Measurements from ENCODE around the gene MRPL14. TPM values are rescaled to one million over a fixed set of nuclear protein-coding genes. Genes with fewer than 3 reads are reported as not detected.
A peak's percentile ranks its signal among the peaks of the same experiment; 100 is the strongest.

The MRPL14 gene
- total and polyA plus RNA-seq, 9 of the 15 experiments (the other 6 are each of a cell fraction or from before 2014, with no cell fraction given) = 126 to 424 (median 165) TPM

- TF ChIP-seq ZBTB8A (IDR thresholded peaks at IDR 0.05; ENCODE audit: partially characterized antibody) = no peak
- no peak for TF ChIP-seq ZNF121 (CRISPR knock-in tag; conservative IDR thresholded peaks at IDR 0.05)
- TF ChIP-seq MLLT1 (IDR thresholded peaks at IDR 0.05) = no peak
- TF ChIP-seq ARID4B (CRISPR knock-in tag; IDR thresholded peaks at IDR 0.05) = 0 out of 2 replicates have a peak, but pooled peaks have one; percentile 32
- TF ChIP-seq ZNF431 (CRISPR knock-in tag; IDR thresholded peaks at IDR 0.05) = no peak
- TF ChIP-seq ZNF143 (CRISPR knock-in tag; IDR thresholded peaks at IDR 0.05) = no peak
- peak; percentile 44; the same call in 1 of the 2 replicates for TF ChIP-seq POLR2G (IDR thresholded peaks at IDR 0.05; ENCODE audit: low read depth, low read length)
- TF ChIP-seq PRDM10 (IDR thresholded peaks at IDR 0.05; ENCODE audit: partially characterized antibody) = no peak
- TF ChIP-seq RBM25 (IDR thresholded peaks at IDR 0.05; ENCODE audit: low read depth, low read length, severe bottlenecking) = peak; percentile 83
- TF ChIP-seq MAFG (tag; conservative IDR thresholded peaks at IDR 0.05) = no peak
- TF ChIP-seq SMAD4 (CRISPR knock-in tag; conservative IDR thresholded peaks at IDR 0.05) = no peak
- TF ChIP-seq KAT2B (IDR thresholded peaks at IDR 0.05; ENCODE audit: low read depth, low read length) = no peak
- TF ChIP-seq ZNF639 (CRISPR knock-in tag; conservative IDR thresholded peaks at IDR 0.05 in 1 of 2, IDR thresholded peaks at IDR 0.05 in 1 of 2) = no peak
- no peak for TF ChIP-seq MCM3 (IDR thresholded peaks at IDR 0.05)
- no peak for TF ChIP-seq ZNF75A (CRISPR knock-in tag; IDR thresholded peaks at IDR 0.05)
- TF ChIP-seq KHSRP (IDR thresholded peaks at IDR 0.05) = no peak
- TF ChIP-seq CEBPB (tag; IDR thresholded peaks at IDR 0.05) = no peak
These were observed 22.2 kb upstream of the MRPL14 start (continued) for GRCh38 chr6:44149369-44150012.

Data from K562 (cell line).